Measurements from ENCODE around the gene WASHC2A. TPM values are rescaled to one million over a fixed set of nuclear protein-coding genes. Genes with fewer than 3 reads are reported as not detected.
"Not testable (repeated sequence)": the region's sequence is repeated elsewhere in the genome, so short reads cannot be mapped to it uniquely, and the experiment has no call there.

WASHC2A gene
- total and polyA plus RNA-seq, 11 donors, result 13.8 to 64.2 (median 35.5) TPM

DNA sequence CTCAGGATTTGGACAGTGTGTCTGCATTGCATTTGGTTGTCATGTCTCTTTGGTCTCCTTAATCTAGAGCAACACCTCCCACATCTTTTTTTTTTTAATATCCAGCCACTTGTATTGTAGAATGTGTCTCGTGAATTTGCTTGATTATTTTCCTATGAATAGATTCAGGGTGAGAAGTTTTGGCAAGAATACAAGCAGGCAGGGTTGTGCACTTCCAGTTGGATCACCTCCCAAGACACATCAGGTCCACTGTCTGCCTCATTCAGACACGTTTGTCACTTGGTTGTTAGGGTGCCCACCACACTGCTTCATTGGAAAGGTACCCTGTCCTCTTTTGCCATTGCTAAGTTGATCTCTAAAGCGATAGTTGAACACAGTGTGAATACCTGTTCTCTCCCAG, 30.9 kb downstream of the WASHC2A start:
- ATAC-seq, result peak; percentile 48 to 77 (median 52)
- H3K9me3 ChIP-seq; H3K4me3 ChIP-seq; H3K27ac ChIP-seq; H3K4me1 ChIP-seq; DNase-seq; intact Hi-C loops (cut with DNase I); H3K27me3 ChIP-seq: not testable (repeated sequence)
- WGBS, 4 donors, result 43 to 60% (median 54%) methylated on average over 2 to 3 of the region's 3 CpGs
- peaks cover 0 to 40% (median 15%) of the 10 kb centered on the region in 9 donors for H3K36me3 ChIP-seq

DNA sequence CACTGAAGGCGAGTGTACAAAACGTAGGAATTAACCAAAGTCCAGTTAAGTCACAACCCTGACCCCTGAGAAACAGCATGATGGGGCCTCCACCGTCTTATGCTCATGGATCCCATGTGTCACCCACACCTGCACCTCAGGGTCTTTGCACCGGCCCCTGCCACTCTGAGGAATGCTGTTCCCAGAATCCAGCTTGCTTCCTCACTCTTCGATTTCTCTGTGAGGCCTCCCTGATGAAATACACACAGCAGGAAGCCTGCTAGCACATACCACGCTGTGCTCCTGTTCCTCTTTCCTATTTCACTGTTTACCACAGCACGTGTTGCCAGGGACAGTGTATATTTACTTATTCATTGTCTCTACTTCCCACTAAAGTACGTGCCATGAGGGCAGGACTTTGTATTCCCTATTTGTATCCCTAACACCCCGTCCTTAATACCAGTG, 33.4 kb downstream of the WASHC2A start:
- peak; percentile 10 to 56 (median 16) for ATAC-seq
- intact Hi-C loops (cut with DNase I), result not testable (repeated sequence)
- 77 to 84% (median 83%) methylated on average over 9 of the region's 9 CpGs for WGBS, 4 donors

DNA sequence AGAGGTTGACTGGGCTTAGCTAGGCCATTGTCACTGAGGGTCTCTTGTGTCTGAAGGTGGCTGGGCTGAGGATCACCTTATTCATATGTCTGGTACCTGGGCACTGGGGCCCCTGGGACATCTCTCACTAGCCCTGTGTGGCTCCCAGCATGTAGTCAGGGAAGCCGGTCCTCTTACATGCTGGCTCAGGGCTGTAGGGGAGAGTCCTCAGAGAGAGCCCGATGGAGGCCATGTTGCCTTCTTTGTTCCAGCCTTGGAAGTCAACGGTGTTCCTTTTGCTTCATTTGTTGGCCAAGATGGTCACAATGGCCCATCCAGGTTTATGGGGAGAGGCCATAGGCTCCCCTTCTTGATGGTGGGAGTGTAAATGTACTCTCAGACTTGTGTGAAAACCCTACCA, 34.0 kb downstream of the WASHC2A start:
- 94 to 100% (median 99%) methylated on average over 3 of the region's 3 CpGs for WGBS, 4 donors
- intact Hi-C loops (cut with DNase I); H3K4me3 ChIP-seq; H3K27me3 ChIP-seq; DNase-seq; H3K27ac ChIP-seq; H3K9me3 ChIP-seq; H3K4me1 ChIP-seq: not testable (repeated sequence)
- peak in 2 of 4 donors; percentile 10 to 27 for ATAC-seq
- peaks cover 0 to 40% (median 15%) of the 10 kb centered on the region in 9 donors for H3K36me3 ChIP-seq

More for the DNA sequence above, 33.4 kb downstream of the WASHC2A start:
- DNase-seq, H3K4me1 ChIP-seq, H3K4me3 ChIP-seq, H3K27ac ChIP-seq, H3K9me3 ChIP-seq, H3K27me3 ChIP-seq: not testable (repeated sequence)
- H3K36me3 ChIP-seq, result peaks cover 0 to 40% (median 15%) of the 10 kb centered on the region in 9 donors

DNA sequence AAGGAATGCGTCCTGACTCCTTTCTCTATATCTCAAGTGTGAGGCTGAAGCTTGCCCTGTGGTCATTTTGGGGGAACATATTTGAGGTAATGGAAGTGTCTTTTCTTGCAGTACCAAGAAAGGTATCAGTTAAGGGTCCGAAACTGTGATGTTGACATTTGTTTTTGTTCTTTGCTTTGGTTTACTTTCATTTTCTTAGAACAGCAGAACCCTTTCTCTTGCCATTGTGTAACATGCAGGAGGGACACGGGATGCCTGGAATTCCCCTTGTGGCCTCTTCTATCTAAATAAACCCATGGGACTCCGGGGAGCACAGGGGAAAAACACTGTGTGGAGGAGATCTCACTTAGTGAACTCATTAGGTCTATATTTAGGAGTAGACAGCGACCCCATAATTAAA, 34.5 kb downstream of the WASHC2A start:
- H3K27ac ChIP-seq; H3K4me1 ChIP-seq; ATAC-seq; H3K9me3 ChIP-seq; intact Hi-C loops (cut with DNase I); DNase-seq; H3K27me3 ChIP-seq; H3K4me3 ChIP-seq: not testable (repeated sequence)
- H3K36me3 ChIP-seq, result peaks cover 0 to 40% (median 15%) of the 10 kb centered on the region in 9 donors
- 37 to 61% (median 54%) methylated on average over 3 to 5 of the region's 5 CpGs for WGBS, 4 donors

DNA sequence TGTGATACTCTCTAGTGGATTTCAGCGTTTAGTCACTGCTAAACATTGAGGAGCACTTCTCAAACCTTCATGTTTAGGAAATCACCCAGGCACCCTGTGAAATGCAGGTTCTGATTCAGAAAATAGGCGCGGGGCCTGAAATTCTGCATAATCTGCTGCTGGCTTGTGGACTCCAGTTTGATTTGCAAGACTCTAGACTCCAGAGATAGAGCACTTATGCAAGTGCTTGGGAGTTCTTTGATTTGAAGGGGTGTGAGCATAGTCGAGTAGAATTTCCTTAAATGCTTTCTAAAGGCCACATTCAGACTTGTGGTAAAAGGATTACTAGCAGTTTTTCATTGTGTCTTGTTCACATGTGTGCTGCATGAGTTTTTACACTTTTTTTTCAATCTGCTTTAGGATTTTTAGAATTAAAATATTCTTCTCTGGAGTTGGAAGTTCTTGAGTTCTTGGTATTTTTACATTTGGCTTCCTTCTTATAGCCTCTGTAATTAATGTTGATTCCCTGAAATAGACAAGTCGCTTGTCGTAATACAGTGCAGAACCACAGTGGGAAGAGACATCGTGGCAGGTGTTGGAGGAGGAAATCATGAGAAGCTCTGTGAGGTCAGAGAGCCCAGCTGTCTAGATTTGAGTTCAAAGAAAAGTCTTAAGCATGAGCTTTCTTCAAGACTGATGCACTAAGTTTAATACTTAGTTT, 41.4 kb downstream of the WASHC2A start:
- ATAC-seq; DNase-seq; intact Hi-C loops (cut with DNase I); H3K27me3 ChIP-seq; H3K27ac ChIP-seq; H3K4me3 ChIP-seq; H3K9me3 ChIP-seq; H3K4me1 ChIP-seq: not testable (repeated sequence)
- WGBS, 4 donors, result 85 to 92% (median 87%) methylated on average over 6 to 7 of the region's 7 CpGs
- peaks cover 0 to 41% (median 4%) of the 10 kb centered on the region in 9 donors for H3K36me3 ChIP-seq

DNA sequence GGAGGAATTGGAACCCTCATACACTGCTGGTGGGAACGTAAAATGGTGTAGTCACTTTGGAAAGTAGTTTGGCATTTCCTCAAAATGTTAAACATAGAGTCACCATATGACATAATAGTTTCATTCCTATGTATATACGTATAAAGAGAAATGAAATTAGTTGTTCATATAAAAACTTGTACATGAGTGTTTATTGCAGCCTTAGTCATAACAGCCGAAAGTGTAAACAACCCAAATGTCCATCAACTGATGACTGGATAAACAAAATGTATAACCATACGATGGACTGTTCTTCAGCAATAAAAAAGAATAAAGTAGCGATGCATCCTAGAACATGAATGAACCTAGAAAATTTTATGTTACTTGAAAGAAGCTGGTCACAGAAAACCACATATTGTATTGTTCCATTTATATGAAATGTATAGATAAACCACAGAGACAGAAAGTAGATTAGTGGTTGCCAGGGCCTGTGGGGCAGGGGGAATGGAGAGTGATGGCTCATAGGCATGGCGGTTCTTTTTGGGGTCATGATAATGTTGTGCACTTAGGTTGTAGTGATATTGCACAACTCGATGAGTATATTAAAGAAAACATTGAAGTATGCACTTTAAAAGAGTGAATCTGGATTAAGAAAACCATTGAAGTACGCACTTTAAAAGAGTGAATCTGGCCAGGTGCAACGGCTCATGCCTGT, 44.8 kb downstream of the WASHC2A start:
- H3K4me3 ChIP-seq; ATAC-seq; intact Hi-C loops (cut with DNase I); H3K9me3 ChIP-seq; DNase-seq; H3K4me1 ChIP-seq; H3K27me3 ChIP-seq; H3K27ac ChIP-seq: not testable (repeated sequence)
- WGBS, 4 donors, result 96 to 99% (median 96%) methylated on average over 5 to 8 of the region's 9 CpGs
- peaks cover 0 to 34% (median 4%) of the 10 kb centered on the region in 9 donors for H3K36me3 ChIP-seq

DNA sequence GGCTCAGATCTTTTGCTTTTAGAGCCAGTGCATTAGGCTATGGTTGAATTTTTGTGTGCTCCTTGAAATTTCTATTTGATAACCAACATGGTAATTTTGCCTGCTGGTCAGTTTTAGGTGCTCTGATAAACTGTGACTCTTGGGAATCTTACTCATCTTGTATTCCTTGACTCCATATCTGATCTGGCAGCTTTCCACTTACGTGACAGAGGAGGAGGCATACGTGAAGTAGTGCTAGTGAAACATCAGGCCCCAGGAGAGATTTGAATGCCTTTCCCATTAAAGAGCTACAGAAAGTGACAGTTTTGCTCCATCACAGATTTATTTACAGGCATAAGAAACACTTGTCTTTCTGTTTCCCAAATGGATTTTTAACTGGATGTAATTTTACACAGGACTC, 59.0 kb downstream of the WASHC2A start:
- ATAC-seq, result not testable (repeated sequence)
- peaks cover 0 to 57% (median 29%) of the 10 kb centered on the region in 9 donors for H3K36me3 ChIP-seq

DNA sequence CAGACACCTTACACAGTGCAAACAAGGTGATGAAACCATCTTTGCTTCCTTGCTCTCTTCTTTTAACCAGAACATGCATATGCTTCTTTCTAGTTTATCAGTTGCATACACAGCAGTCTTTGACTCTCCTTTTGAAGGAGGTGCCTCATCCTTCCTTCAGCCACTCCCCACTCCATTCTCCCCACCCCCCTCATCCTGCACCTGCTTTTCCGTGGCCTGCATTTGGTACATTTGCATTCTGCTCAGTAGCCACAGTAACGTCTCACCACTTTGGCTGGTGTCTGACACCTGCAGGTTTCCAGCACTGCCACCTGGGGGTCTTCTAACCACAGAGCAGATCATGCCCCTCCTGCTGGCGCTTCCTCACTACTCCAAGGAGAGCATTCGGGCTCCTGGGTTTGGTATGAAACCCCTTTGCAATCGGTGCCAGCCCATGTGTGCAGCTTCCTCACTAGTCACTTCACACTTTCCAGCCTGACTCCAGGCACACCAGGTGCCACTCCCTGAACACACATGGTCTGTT, 60.1 kb downstream of the WASHC2A start:
- H3K4me1 ChIP-seq; DNase-seq; H3K27me3 ChIP-seq; H3K4me3 ChIP-seq; intact Hi-C loops (cut with DNase I); H3K27ac ChIP-seq; H3K9me3 ChIP-seq; ATAC-seq: not testable (repeated sequence)
- WGBS, 4 donors, result 44 to 60% (median 51%) methylated on average over 2 of the region's 5 CpGs
- H3K36me3 ChIP-seq, result peaks cover 0 to 68% (median 39%) of the 10 kb centered on the region in 9 donors

More for the DNA sequence above, 59.0 kb downstream of the WASHC2A start:
- DNase-seq; H3K9me3 ChIP-seq; H3K4me3 ChIP-seq; H3K4me1 ChIP-seq; H3K27ac ChIP-seq; H3K27me3 ChIP-seq; intact Hi-C loops (cut with DNase I): not testable (repeated sequence)
- WGBS, 4 donors, result 60 to 71% (median 61%) methylated on average over 1 to 2 of the region's 2 CpGs; no CpG with 5 or more reads in 1 of the 4 donors

DNA sequence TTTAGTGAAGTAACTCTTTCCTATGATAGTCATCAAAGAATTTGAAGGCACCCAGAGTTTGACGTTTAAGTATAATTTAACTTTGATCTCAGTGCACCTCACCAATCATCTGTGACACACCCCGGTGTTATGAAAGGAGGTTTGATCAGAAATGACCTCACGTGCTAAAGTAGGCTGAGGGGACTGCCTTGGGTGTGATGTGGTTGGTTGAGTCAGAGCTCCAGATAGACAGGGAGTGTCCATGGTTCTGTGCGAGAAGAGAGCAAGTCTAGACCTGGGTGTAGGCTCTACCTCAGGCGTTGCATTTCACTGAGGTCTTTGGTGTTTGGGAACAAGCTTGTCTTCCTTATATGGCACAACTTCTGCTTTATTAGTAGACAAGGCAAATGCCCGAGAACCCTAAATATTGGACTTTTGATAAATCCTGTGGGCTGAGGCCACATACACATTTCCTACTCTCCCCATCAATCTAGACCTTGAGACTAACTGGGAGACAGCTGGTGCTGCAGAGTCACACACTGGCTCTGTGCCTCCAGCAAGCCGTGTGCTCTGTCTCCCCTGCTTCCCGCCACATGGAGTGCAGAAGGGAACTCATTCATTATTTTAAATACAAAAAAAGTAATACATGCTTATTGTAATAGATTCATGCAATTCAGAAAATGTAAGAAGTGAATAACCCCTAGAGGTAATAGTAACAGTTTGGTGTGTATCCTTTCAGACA, 63.7 kb downstream of the WASHC2A start:
- H3K27me3 ChIP-seq; H3K4me1 ChIP-seq; ATAC-seq; H3K9me3 ChIP-seq; H3K27ac ChIP-seq; H3K4me3 ChIP-seq; intact Hi-C loops (cut with DNase I); DNase-seq: not testable (repeated sequence)
- peaks cover 0 to 60% (median 30%) of the 10 kb centered on the region in 9 donors for H3K36me3 ChIP-seq
- 90 to 94% (median 93%) methylated on average over 7 to 8 of the region's 8 CpGs for WGBS, 4 donors

DNA sequence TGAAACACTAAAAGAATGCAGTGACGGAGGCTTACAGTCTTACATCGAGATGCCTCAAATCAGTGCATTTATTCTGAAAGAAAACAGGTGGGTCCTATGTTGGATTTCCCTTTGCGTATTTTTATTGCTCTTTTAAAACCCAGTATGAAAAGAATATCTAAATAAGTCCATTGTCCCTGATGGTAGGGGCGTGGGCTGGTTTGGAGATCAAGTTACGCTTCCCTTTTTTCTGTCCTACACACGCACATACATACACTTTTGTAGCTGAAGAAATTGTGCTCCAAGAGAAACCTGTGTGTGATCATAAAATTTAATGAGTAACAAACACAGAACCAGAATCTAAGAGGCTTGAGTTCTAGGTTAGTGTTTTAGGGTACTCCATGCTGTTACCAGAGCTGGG, 64.6 kb downstream of the WASHC2A start:
- ATAC-seq; H3K4me3 ChIP-seq; H3K9me3 ChIP-seq; H3K4me1 ChIP-seq; H3K27ac ChIP-seq; H3K27me3 ChIP-seq; intact Hi-C loops (cut with DNase I); DNase-seq: not testable (repeated sequence)
- H3K36me3 ChIP-seq, result peaks cover 0 to 54% (median 30%) of the 10 kb centered on the region in 9 donors
- 93 to 97% (median 96%) methylated on average over 6 of the region's 6 CpGs for WGBS, 4 donors
